GM18951 (cell line): ENCODE data around the gene MPIG6B.

ENCODE experiments used
- POLR2A ChIP-seq: IDR thresholded peaks from 4 replicates; pipeline ENCODE4 v1.6.1; 2011; ENCODE audit warnings: mild to moderate bottlenecking; ENCODE audit not compliant: insufficient read length, insufficient read depth; ENCODE audit errors: extremely low read depth
- in situ Hi-C: fragments of 300-500 bp; cut with MboI; formaldehyde crosslinking; loops from one replicate; pipeline ENCODE4 v1.12.0; 2022; ENCODE audit warnings: low sequenced_read_pairs, mixed read lengths, inconsistent platforms; ENCODE audit not compliant: unreplicated experiment

Gene MPIG6B

DNA sequence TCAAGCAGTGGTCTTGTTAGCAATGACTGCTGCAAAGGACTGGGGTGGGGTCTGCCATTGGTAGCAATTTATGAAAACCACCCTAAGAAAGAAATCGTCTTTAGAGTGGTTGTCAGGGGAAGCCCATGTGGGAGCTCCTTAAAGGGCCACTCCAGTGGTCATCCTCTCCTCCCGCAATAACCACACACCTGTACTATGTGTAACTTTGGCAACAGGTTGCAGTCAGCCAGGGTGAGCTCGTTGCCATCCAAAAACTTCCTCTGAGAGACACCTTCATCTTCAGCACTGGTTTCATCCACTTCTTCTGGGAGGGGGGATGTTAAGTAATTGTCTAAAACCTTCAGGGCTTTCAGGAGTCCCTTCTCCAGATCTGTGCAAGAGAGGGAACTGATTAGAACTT is 8.9 kb downstream of the MPIG6B start:
- in situ Hi-C loops, result no loop called here
- TF ChIP-seq POLR2A, result no peak

DNA sequence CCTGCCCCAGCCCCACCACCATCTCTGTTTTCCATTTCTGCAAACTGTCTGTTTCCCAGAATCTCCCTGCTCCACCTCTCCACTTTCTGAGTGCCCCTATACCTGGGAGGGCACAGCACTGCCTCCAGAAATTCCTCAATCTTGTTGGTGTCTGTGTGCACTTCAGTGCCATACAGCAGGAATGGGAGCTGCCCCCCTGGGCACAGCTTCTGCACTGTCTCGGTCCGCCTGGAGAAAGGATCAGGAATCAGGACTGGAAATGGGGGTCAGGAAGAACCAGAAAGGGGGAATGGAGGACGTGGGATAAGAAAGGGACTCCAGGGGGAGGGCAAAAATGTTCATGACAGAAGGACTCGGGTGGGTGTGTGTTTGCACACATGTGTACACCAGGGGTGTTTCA is 10.6 kb downstream of the MPIG6B start:
- TF ChIP-seq POLR2A, result no peak
- in situ Hi-C loops, result no loop called here

DNA sequence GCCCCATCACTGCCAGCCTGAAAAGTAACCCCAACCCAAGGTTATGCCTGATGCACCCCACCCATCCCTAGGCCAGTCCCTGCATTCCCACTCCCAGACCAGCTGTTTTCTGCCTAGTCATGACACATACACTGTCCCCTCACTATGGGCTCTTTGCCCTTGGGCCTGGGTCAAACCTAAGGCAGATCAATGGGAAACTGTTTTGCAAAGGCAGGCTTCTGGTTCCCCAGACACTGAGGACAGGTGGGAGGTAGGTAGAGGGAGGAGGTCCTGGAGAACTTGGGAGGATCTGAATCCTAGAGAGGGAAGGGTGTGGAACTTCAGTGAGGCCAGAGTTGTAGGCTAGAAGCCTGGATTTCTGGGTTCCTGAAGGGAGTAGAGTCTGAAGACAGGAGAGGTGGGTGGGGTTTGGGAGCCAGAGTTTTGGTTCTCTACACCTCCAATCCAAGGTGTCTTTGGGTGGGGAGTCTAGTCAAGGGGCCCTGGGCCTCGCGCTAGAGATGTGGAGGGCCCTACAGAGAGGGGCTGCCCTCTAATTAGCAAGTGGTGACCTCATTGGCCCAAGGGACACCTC is 11.2 kb downstream of the MPIG6B start:
- TF ChIP-seq POLR2A, result no peak
- in situ Hi-C loops, result no loop called here

DNA sequence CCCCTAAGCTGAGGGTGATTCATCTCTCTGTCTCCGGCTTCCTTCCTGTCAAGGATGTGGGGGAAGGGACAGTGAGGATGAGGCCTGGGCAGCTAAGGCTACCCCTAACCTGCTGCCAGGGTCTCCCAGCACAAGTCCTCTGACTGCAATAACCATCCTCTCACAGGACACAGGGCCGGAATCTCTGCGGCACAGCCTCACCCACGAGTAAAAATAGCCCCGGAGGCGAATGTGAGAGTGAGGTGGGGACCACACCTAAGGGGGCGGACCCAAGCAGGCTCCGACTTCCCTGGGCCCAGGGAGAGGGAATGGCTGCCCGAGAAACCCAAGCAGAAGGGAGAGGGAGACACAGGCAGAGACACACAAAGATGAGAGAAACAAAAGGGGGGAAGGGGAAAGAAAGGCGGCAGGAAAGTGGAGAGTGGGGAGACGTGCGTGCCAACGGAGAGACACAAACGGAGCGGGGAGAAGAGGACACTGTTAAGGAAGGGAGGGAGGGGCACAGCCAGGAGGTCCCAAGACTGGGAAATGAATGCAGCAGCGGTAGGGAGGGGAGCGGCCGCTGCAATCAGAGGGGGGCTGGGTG is 11.7 kb downstream of the MPIG6B start:
- in situ Hi-C loops, result no loop called here
- no peak for TF ChIP-seq POLR2A

DNA sequence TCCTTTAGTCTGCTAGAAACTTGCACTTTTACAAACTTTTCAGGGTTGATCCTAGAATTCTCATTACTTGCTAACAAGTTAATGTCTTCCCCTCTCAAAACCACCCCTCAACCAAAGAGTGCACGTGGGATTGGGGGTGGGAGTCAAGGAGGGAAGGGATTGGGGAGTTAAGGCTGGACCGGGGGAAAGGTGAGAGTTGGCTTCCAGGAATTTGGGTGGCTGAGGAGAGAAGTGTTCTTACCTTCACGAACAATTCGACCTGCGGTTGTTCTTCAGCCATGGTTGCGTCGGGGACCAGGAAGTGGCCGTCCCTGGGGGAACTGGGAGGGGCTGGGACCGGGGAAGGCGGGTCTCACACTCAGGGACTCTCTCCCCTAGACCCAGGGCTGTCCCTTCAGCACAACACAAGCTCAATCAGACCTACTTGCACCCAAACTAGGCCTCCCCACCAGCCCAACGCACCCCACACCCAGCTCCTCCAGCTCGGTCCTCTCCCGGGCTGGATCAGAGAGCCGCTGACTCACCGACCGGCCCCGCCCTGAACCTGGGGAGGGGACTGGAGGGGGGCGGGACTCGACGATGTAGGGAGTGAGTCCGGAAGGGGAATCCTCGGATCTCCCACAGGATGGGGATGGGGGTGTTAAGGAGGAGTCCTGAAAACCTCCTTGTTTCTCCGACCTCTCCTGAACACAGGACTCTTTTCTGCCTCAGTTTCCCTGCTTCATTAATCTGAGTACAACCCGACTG is 13.0 kb downstream of the MPIG6B start, which contains the start of gene CLIC1:
CLIC1 (minus strand) TSS at position 510 of the 747 bp plus-strand sequence; CDS start at position 280, 230 bp downstream.
- in situ Hi-C loops, result no loop called here

DNA sequence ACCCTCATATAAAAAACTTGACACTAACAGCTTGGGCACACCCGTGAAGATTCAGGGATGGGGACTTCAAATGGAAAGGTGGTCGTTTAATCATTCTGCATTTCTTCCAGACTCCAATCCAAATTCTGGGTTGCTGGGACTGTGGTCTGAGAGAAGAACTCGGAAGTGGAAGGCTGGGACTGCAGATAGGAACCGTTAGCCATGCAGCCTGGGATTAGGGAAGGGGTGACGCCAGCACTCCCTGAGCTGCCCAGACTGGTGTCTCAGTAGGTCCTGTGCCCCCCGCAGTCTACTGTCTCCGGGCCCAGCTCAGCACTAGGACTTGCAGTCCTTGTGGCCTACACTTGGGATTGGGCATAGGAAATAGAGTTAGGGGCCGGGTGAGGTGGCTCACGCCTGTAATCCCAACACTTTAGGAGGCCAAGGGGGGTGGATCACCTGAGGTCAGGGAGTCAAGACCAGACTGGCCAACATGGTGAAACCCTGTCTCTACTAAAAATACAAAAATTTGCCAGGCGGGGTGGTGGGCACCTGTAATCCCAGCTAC is 13.7 kb downstream of the MPIG6B start:
- in situ Hi-C loops, result no loop called here
- no peak for TF ChIP-seq POLR2A

More for the DNA sequence above, 13.0 kb downstream of the MPIG6B start, which contains the start of gene CLIC1:
- TF ChIP-seq POLR2A, result peak; percentile 93

DNA sequence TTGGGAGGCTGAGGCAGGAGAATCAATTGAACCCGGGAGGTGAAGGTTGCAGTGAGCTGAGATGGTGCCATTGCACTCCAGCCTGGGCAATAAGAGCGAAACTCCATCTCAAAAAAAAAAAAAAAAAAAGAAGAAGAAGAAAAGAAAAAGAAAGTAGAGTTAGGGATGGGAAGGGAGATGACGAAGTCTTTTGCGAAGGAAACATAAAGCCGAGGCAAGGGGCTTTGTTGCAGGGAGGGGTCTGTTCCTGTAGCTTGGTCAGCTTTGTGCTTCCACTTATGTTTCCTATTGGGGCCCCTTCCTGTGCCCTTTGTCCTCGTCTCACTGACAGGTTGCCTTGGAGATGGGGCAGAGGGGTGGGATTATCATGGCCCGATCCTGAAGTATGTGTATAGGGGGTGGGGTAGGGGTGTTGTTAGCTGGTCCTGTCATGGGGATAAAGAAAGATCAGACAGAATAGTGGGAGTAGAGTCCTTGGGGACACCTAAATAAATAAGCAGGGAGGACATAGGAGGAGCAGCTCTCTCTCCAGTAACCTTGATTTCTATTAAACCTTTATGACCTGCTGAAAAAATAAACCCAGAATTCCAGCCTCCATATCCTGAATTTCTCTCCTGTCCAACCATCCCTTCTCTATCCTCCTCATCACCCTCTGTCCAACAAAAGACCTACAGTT is 14.3 kb downstream of the MPIG6B start:
- in situ Hi-C loops, result no loop called here
- TF ChIP-seq POLR2A, result no peak

DNA sequence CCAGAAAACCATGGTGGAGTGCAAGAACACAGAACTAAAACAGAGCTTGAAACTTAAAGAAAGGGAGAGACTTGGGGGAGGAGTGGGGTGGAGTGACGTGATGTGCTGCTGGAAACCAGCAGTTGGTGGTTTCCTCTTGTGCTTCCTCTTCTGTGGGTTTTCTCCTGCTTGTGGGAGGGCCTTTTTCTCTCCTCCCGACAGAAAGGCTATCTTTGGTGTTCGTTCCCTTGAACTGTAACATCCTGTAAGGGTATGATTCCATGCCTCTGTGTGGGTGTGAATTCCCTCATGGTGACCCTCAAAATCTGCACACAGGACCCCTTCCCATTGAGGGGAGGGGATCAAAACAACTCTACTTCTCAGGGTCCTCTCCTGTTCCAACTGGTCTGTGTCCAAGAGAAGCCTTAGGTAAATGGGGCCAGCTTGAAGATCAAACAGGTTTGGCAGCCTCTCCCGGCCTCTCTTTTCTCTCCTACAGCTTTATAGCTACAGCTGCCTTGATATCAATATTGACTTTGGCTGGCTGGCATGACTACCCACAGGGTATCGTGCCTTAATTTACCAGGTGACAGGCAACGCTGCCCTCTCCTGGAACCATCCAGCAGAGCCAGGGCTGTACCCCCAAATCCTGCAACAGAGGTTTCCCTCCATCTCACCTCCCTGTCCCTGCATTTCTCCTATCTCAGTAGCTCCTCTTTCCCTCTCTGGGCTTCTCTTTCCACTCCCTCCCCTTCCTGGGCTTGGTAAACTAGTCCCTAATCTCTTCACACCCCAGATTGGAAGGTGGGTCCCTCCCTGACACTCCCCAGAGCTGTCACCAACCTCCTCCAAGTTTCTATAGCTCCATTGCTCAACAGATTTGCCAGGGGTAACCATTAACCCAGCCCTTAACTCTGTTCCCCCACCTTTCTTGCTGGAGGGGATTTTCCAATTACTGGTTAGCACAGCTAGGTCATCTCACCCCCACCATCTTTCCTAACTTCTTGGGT is 15.1 kb downstream of the MPIG6B start:
- in situ Hi-C loops, result no loop called here
- peak; percentile 63 for TF ChIP-seq POLR2A

DNA sequence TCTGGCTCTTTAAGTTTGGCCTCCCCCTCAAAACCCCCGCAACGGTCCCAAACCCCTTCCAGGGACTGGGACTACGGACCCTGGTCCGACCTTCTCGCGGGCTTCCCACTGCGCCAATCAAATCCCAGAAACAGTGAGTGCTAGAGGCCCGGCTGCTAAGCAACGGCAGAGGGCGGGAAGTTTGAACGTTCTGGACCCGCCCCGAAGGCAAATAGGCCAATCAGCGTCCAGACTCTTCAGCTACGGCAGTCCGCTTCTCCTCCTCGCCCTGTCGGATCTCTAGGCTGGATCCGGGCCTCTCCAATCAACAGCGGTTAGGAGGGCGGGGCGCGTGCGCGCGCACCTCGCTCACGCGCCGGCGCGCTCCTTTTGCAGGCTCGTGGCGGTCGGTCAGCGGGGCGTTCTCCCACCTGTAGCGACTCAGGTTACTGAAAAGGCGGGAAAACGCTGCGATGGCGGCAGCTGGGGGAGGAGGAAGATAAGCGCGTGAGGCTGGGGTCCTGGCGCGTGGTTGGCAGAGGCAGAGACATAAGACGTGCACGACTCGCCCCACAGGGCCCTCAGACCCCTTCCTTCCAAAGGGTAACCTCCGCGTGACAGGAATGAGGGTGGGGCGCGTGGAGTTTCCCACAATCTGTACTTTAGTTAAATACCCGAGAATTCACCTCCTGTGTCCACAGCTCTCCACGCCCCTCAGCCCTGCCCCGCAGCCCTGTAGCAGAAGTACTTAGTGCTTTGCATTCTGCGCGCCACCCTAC is 16.6 kb downstream of the MPIG6B start, which contains the start of gene MSH5:
MSH5 (plus strand) TSS at position 367 of the 758 bp plus-strand sequence. CDS start 462 bp downstream, outside the sequence.
- TF ChIP-seq POLR2A, result peak; percentile 65
- in situ Hi-C loops, result no loop called here

DNA sequence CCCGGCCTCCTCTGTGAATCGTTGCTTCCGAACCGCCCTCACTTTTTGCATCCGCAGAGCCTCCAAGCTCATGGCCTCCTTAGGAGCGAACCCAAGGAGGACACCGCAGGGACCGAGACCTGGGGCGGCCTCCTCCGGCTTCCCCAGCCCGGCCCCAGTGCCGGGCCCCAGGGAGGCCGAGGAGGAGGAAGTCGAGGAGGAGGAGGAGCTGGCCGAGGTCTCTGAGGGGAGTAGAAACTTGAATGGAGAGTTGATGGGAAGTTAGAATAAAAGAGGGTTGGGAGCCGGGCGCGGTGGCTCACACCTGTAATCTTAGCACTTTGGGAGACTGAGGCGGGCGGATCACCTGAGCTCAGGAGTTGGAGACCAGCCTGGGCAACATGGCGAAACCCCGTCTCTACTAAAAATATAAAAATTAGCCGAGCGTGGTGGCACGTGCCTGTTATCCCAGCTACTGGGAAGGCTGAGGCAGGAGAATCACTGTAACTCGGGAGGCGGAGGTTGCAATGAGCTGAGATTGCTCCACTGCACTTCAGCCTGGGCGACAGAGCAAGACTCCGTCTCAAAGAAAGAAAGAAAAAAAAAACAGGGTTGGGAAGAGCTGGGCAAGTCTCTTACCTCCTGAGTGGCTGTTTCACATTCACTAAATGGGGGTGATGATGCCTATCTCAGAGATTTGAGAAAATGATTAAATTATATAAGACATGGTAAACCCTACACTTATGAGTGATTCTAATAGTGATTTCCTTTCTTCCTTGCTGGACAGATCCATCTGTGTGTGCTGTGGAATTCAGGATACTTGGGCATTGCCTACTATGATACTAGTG is 17.4 kb downstream of the MPIG6B start:
- in situ Hi-C loops, result no loop called here
- no peak for TF ChIP-seq POLR2A

DNA sequence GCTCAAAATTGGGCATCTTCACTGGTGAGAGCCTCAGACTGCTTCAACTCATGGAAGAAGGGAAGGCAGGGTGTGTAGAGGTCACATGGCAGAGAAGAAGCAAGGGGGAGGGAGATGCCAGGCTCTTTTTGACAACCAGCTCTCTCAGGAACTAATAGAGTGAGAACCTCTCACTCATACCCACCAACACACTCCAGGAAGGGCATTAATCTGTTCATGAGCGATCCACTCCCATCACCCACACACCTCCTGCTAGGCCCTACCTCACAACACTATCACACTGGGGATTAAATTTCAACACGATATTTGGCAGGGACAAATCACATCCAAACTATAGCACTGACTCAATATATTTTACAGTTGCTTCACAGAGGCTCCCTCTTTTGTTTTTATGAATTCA is 18.6 kb downstream of the MPIG6B start:
- in situ Hi-C loops, result no loop called here
- no peak for TF ChIP-seq POLR2A
